Lung (tissue), 16 donors: ENCODE data around the gene RGS3. TPM values are rescaled to one million over a fixed set of nuclear protein-coding genes. Genes with fewer than 3 reads are reported as not detected.

ENCODE experiments used
- ATAC-seq: fragments of 200-7000 bp; cut with Tn5 transposase; one replicate; pipeline ENCODE4 v1.9.1; 2020; ENCODE audit warnings: moderate number of reproducible peaks; ENCODE audit not compliant: insufficient read depth, low FRiP score
- DNase-seq, 3 donors: peaks; one replicate each; pipeline ENCODE4 v3.0.0-alpha.2; 2013 to 2017
- H3K27ac ChIP-seq, 2 donors: one replicate each; pipeline ENCODE4 v1.5.1; 2013; ENCODE audit warnings: mild to moderate bottlenecking in 2 of 2, moderate library complexity in 2 of 2, control low read depth in 1 of 2, inconsistent platforms in 1 of 2, low read depth in 1 of 2, low read length in 1 of 2
- H3K27me3 ChIP-seq, 3 donors: one replicate each; pipeline ENCODE4 v1.5.1; 2013; ENCODE audit warnings: low read length in 2 of 3; ENCODE audit not compliant: control insufficient read depth in 3 of 3, insufficient read depth in 3 of 3
- H3K36me3 ChIP-seq, 4 donors: one replicate each; pipeline ENCODE4 v1.5.1; 2013; ENCODE audit warnings: low read length in 4 of 4, mild to moderate bottlenecking in 1 of 4, moderate library complexity in 1 of 4; ENCODE audit not compliant: control insufficient read depth in 4 of 4, insufficient read depth in 4 of 4
- H3K4me1 ChIP-seq, 5 donors: one replicate each; pipeline ENCODE4 v1.5.1; 2013; ENCODE audit warnings: low read length in 5 of 5, mild to moderate bottlenecking in 2 of 5, moderate library complexity in 1 of 5; ENCODE audit not compliant: control insufficient read depth in 5 of 5, insufficient read depth in 5 of 5
- H3K4me3 ChIP-seq: one replicate; pipeline ENCODE4 v1.5.1; 2013; ENCODE audit warnings: mild to moderate bottlenecking, control low read depth, moderate library complexity
- H3K9ac ChIP-seq, 2 donors: one replicate each; pipeline ENCODE4 v1.5.1; 2013; ENCODE audit warnings: low read length in 2 of 2, control low read depth in 1 of 2; ENCODE audit not compliant: insufficient read depth in 1 of 2
- H3K9me3 ChIP-seq, 4 donors: one replicate each; pipeline ENCODE4 v1.5.1; 2013; ENCODE audit warnings: low read length in 3 of 4, mild to moderate bottlenecking in 1 of 4, moderate library complexity in 1 of 4; ENCODE audit not compliant: control insufficient read depth in 4 of 4, insufficient read depth in 3 of 4
- CTCF ChIP-seq: IDR thresholded peaks from 2 replicates; pipeline ENCODE4 v1.5.1; 2012; ENCODE audit warnings: mild to moderate bottlenecking; ENCODE audit errors: control extremely low read depth, extremely low read depth
- WGBS, 2 donors: extraction: QIAGEN DNeasy Blood & Tissue Kit; methylation state at CpG; one replicate each; pipeline ENCODE4 v1.1.7; 2013; 5-methylcytosine and 5-hydroxymethylcytosine counted together
- long read RNA-seq, 5 donors: transcript quantifications; one replicate each; lab custom pipeline, GENCODE V29; 2026
- polyA plus RNA-seq, 2 donors: library from polyadenylated mRNA; stranded (reverse); fragments of 200-250 nt; gene quantifications; one replicate each; pipeline ENCODE4 v1.2.1, GENCODE V29; 2013
- total RNA-seq, 2 donors: library from RNA; depleted of rRNA in 1 of 2; stranded (reverse); fragments of >200 nt in 1 of 2; gene quantifications; one replicate each; pipeline ENCODE4 v1.2.1, GENCODE V29; 2014 to 2021
- donor health status: control.
- donor health status: control.
- donor health status: Bipolar disorder and iron deficiency.
- donor health status: healthy.
- donor health status: DM: yes; HTN: yes; CAD: no.

Gene RGS3
- 10 to 100 TPM; 79.0 to 91.8 TPM for total RNA-seq
- 10 to 100 TPM; 43.0 to 68.8 TPM for polyA plus RNA-seq
- long read RNA-seq, donor 1, full-length matches to known transcripts, result 19 of 38 reads
- long read RNA-seq, donor 1, partial matches to known transcripts, result 11 of 38 reads
- long read RNA-seq, donor 1, other reads (novel, unspliced or antisense), result 8 of 38 reads
- long read RNA-seq, donor 2, transcript RGS3-211 (5 exons, 2,155 nt), result major isoform, 7 of 8 reads
- long read RNA-seq, donor 2, partial matches to known transcripts, result 0 of 8 reads
- long read RNA-seq, donor 2, other reads (novel, unspliced or antisense), result 0 of 8 reads
- long read RNA-seq, donor 3, full-length matches to known transcripts, result 12 of 12 reads
- long read RNA-seq, donor 3, partial matches to known transcripts, result 0 of 12 reads
- long read RNA-seq, donor 3, other reads (novel, unspliced or antisense), result 0 of 12 reads
- long read RNA-seq, donor 4, full-length matches to known transcripts, result 13 of 28 reads
- long read RNA-seq, donor 4, partial matches to known transcripts, result 15 of 28 reads
- long read RNA-seq, donor 4, other reads (novel, unspliced or antisense), result 0 of 28 reads
- long read RNA-seq, donor 5, full-length matches to known transcripts, result 24 of 29 reads
- long read RNA-seq, donor 5, partial matches to known transcripts, result 5 of 29 reads
- long read RNA-seq, donor 5, other reads (novel, unspliced or antisense), result 0 of 29 reads

GRCh38 chr9:113463418-113464285, at the start of gene RGS3:
RGS3 (plus strand) TSS chr9:113463727; CDS start chr9:113463803, 76 bp downstream.
- Histone ChIP-seq H3K9me3 (no peaks in the 10 kb centered on the region), H3K4me3 (peak within 1 kb of the TSS; percentile 18), H3K27me3 (peaks cover 0 to 15% (median 0%) of the 10 kb centered on the region in 3 donors), H3K9ac (peak within 1 kb of the TSS in 1 of 2 donors; percentile 29), H3K4me1 (peaks cover 0 to 15% (median 5%) of the 10 kb centered on the region in 5 donors), H3K27ac (peak within 1 kb of the TSS; percentile 6 to 78), H3K36me3 (no peaks in the 10 kb centered on the region)
- no peak for TF ChIP-seq CTCF
- ATAC-seq (peak; percentile 92), DNase-seq (peak; percentile 46 to 76 (median 68))
- 37 to 71% methylated on average over 55 of the region's 55 CpGs for WGBS, 2 donors

GRCh38 chr9:113416149-113416721, 47.3 kb upstream of the RGS3 start:
- peaks cover 0 to 1% (median 0%) of the 10 kb centered on the region in 5 donors for H3K4me1 ChIP-seq
- no peak overlapping the region for H3K9ac ChIP-seq
- H3K27ac ChIP-seq, result no peak overlapping the region
- DNase-seq, result peak in 2 of 3 donors; percentile 20 to 46
- no peak overlapping the region for H3K4me3 ChIP-seq
- WGBS, 2 donors, result 35 to 39% methylated on average over 3 of the region's 3 CpGs
- H3K36me3 ChIP-seq, result no peaks in the 10 kb centered on the region
- H3K27me3 ChIP-seq, result no peaks in the 10 kb centered on the region
- no peaks in the 10 kb centered on the region for H3K9me3 ChIP-seq
- ATAC-seq, result no peak
- no peak for TF ChIP-seq CTCF

- no peaks in the 10 kb centered on the region for H3K9me3 ChIP-seq
- H3K36me3 ChIP-seq, result no peaks in the 10 kb centered on the region
- 75 to 82% methylated on average over 4 of the region's 4 CpGs for WGBS, 2 donors
- ATAC-seq, result no peak
- TF ChIP-seq CTCF, result no peak
- no peak overlapping the region for H3K9ac ChIP-seq
- no peaks in the 10 kb centered on the region for H3K27me3 ChIP-seq
- no peak overlapping the region for H3K4me3 ChIP-seq
- DNase-seq, result peak in 1 of 3 donors; percentile 3
- no peak overlapping the region for H3K27ac ChIP-seq
- H3K4me1 ChIP-seq, result no peaks in the 10 kb centered on the region
Measured at GRCh38 chr9:113417370-113417769, 46.2 kb upstream of the RGS3 start.
